Neural progenitor cell (in vitro differentiated cells): ENCODE data around the gene SLC11A2.

ENCODE experiments used
- EZH2 ChIP-seq: fragments of 200-600 bp; sonication (generic); IDR thresholded peaks from 2 replicates; pipeline ENCODE4 v1.6.1; 2017; ENCODE audit warnings: antibody characterized with exemption, mild to moderate bottlenecking, moderate library complexity
- TF ChIP-seq, protein P1 (sequence below): fragments of 200-600 bp; sonication (generic); IDR thresholded peaks from 2 replicates; pipeline ENCODE4 v1.5.1; 2017; ENCODE audit warnings: antibody characterized with exemption, mild to moderate bottlenecking

DNA sequence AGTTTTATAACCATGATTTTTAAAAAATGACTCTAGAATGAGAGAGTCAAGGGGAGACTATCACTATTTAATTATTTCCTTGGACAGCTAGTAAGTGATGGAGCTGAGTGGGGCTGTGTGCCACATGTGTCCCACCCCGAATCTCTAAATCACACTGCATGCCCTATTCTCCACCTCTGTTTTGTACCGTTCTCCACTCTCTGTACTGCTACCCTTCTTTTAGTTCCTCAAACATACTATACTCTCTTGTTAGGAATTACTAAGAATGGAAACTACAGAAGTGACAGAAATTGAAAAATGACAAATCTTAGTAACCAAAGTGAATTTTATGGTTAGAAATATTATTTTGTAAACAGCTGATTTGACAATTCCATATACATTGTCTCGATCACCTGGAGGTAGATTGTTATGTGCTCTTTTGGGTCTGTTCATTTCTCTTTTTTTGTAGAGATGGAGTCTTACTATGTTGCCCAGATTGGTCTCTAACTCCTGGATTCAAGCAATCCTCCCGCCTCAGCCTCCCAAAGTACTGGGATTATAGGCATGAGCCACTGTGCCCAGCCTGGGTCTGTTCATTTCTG lies 35.9 kb downstream of the SLC11A2 start:
- no peak for TF ChIP-seq EZH2
- TF ChIP-seq, protein P1, sequence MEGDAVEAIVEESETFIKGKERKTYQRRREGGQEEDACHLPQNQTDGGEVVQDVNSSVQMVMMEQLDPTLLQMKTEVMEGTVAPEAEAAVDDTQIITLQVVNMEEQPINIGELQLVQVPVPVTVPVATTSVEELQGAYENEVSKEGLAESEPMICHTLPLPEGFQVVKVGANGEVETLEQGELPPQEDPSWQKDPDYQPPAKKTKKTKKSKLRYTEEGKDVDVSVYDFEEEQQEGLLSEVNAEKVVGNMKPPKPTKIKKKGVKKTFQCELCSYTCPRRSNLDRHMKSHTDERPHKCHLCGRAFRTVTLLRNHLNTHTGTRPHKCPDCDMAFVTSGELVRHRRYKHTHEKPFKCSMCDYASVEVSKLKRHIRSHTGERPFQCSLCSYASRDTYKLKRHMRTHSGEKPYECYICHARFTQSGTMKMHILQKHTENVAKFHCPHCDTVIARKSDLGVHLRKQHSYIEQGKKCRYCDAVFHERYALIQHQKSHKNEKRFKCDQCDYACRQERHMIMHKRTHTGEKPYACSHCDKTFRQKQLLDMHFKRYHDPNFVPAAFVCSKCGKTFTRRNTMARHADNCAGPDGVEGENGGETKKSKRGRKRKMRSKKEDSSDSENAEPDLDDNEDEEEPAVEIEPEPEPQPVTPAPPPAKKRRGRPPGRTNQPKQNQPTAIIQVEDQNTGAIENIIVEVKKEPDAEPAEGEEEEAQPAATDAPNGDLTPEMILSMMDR: no peak
